ENCODE measurements around the gene PRSS22. TPM values are rescaled to one million over a fixed set of nuclear protein-coding genes. Genes with fewer than 3 reads are reported as not detected.

PRSS22 gene
- total RNA-seq, 2 donors from 2014 or later: not detected

- peak; percentile 87 to 99 for TF ChIP-seq CTCF (IDR thresholded peaks at IDR 0.05)
- H3K9me3 ChIP-seq: no peaks in the 10 kb centered on the region
- H3K27me3 ChIP-seq: no peaks in the 10 kb centered on the region
- peaks cover 0 to 23% of the 10 kb centered on the region in 2 donors for H3K4me1 ChIP-seq
- peak; percentile 83 for DNase-seq (ENCODE audit: low spot score)
- H3K27ac ChIP-seq: peak overlapping the region; percentile 95 to 98
- no peaks in the 10 kb centered on the region for H3K36me3 ChIP-seq
- H3K4me3 ChIP-seq: peak overlapping the region; percentile 87 to 88
Measured at GRCh38 chr16:2904100-2904921, 46.3 kb upstream of the PRSS22 start.

- H3K27ac ChIP-seq: no peak overlapping the region
- no peak overlapping the region for H3K4me3 ChIP-seq
- H3K9me3 ChIP-seq: no peaks in the 10 kb centered on the region
- no peaks in the 10 kb centered on the region for H3K27me3 ChIP-seq
- H3K36me3 ChIP-seq: no peaks in the 10 kb centered on the region
- peaks cover 0 to 22% of the 10 kb centered on the region in 2 donors for H3K4me1 ChIP-seq
- no peak for TF ChIP-seq CTCF (IDR thresholded peaks at IDR 0.05)
- no peak for DNase-seq (ENCODE audit: low spot score)
Measured at GRCh38 chr16:2902337-2903130, 44.6 kb upstream of the PRSS22 start.

GRCh38 chr16:2900526-2901075, 42.6 kb upstream of the PRSS22 start:
- no peak for TF ChIP-seq CTCF (IDR thresholded peaks at IDR 0.05)
- H3K36me3 ChIP-seq: peaks cover 11% of the 10 kb centered on the region
- H3K27me3 ChIP-seq: no peaks in the 10 kb centered on the region

GRCh38 chr16:2899564-2900072, 41.6 kb upstream of the PRSS22 start:
- Histone ChIP-seq H3K27me3 (no peaks in the 10 kb centered on the region), H3K4me1 (peaks cover 0 to 7% of the 10 kb centered on the region in 2 donors), H3K4me3 (no peak overlapping the region), H3K9me3 (no peaks in the 10 kb centered on the region), H3K27ac (no peak overlapping the region), H3K36me3 (peaks cover 12% of the 10 kb centered on the region)
- TF ChIP-seq CTCF (IDR thresholded peaks at IDR 0.05): no peak
- DNase-seq (ENCODE audit: low spot score): no peak

More at GRCh38 chr16:2900526-2901075, 42.6 kb upstream of the PRSS22 start:
- Histone ChIP-seq H3K27ac (no peak overlapping the region), H3K9me3 (no peaks in the 10 kb centered on the region), H3K4me3 (no peak overlapping the region), H3K4me1 (peaks cover 0 to 7% of the 10 kb centered on the region in 2 donors)
- no peak for DNase-seq (ENCODE audit: low spot score)

GRCh38 chr16:2898831-2899563, 41.0 kb upstream of the PRSS22 start:
- Histone ChIP-seq H3K27me3 (no peaks in the 10 kb centered on the region), H3K9me3 (no peaks in the 10 kb centered on the region), H3K27ac (no peak overlapping the region), H3K4me1 (peaks cover 0 to 6% of the 10 kb centered on the region in 2 donors), H3K4me3 (no peak overlapping the region), H3K36me3 (peaks cover 12% of the 10 kb centered on the region)
- no peak for TF ChIP-seq CTCF (IDR thresholded peaks at IDR 0.05)
- DNase-seq (ENCODE audit: low spot score): no peak

Data from right atrium auricular region (tissue), 2 donors.